Left cardiac atrium (tissue), 4 donors: ENCODE results near the gene AAK1. TPM values are rescaled to one million over a fixed set of nuclear protein-coding genes. Genes with fewer than 3 reads are reported as not detected.
"Not testable (repeated sequence)": the region's sequence is repeated elsewhere in the genome, so short reads cannot be mapped to it uniquely, and the experiment has no call there.

Source experiments
- ATAC-seq, 2 donors: fragments of 200-7000 bp; cut with Tn5 transposase; one replicate each; pipeline ENCODE4 v1.9.1; 2020; ENCODE audit warnings: mild to moderate bottlenecking in 2 of 2, moderate library complexity in 2 of 2
- DNase-seq: peaks from one replicate; pipeline ENCODE4 v3.0.0-alpha.2; 2020
- intact Hi-C, 2 donors: fragments of 100-400 bp; cut with DNase I; formaldehyde crosslinking; loops; one replicate each; pipeline versions ENCODE4 v1.14.1 to v1.15.1; 2022 to 2023
- total RNA-seq, 2 donors: library from RNA; stranded (reverse); fragmentation: NEBNext Ultra II Directional; extraction: Animal tissue kit (Norgen Biotek cat#: 25700); gene quantifications; one replicate each; pipeline ENCODE4 v1.2.1, GENCODE V29; 2021
- donor health status: DM: no; HTN: yes; CAD: no.
- donor health status: DM: no; HTN: yes; CAD: no; lungs with severe emphysema.
- donor health status: DM: yes; HTN: yes; CAD: no.
- donor health status: Dilated cardiomyopathy.

The AAK1 gene
- total RNA-seq, 2 donors from 2014 or later: 44.0 to 64.7 TPM

- intact Hi-C loops: no loop called here
- ATAC-seq (no peak), DNase-seq (no peak)
Measured at GRCh38 chr2:69583321-69583833, 60.2 kb downstream of the AAK1 start.

GRCh38 chr2:69582582-69583176, 60.9 kb downstream of the AAK1 start:
- DNase-seq (no peak), ATAC-seq (peak in 1 of 2 donors; percentile 45)
- intact Hi-C loops: no loop called here

- ATAC-seq: no peak
- intact Hi-C loops: no loop called here
- DNase-seq: no peak
Measured at GRCh38 chr2:69581774-69582581, 61.6 kb downstream of the AAK1 start.

GRCh38 chr2:69580486-69580885, 63.1 kb downstream of the AAK1 start:
- intact Hi-C loops: no loop called here
- DNase-seq: no peak
- no peak for ATAC-seq

- intact Hi-C loops: no loop called here
- ATAC-seq (no peak), DNase-seq (no peak)
Measured at GRCh38 chr2:69579536-69579935, 64.0 kb downstream of the AAK1 start.

GRCh38 chr2:69578198-69578540, 65.4 kb downstream of the AAK1 start:
- intact Hi-C loops: no loop called here
- DNase-seq (no peak), ATAC-seq (no peak)

- no peak for DNase-seq
- ATAC-seq: peak in 1 of 2 donors; percentile 28
- intact Hi-C loops: no loop called here
Measured at GRCh38 chr2:69577467-69578197, 65.9 kb downstream of the AAK1 start.

- intact Hi-C loops: no loop called here
- ATAC-seq: peak in 1 of 2 donors; percentile 18
Measured at GRCh38 chr2:69576880-69577279, 66.7 kb downstream of the AAK1 start.

GRCh38 chr2:69575926-69576325, 67.6 kb downstream of the AAK1 start:
- DNase-seq (no peak), ATAC-seq (no peak)
- intact Hi-C loops: no loop called here

More at GRCh38 chr2:69576880-69577279, 66.7 kb downstream of the AAK1 start:
- no peak for DNase-seq

GRCh38 chr2:69575371-69575770, 68.2 kb downstream of the AAK1 start:
- ATAC-seq, intact Hi-C loops, DNase-seq: not testable (repeated sequence)

- intact Hi-C loops: loop anchor here in 1 of 2 donors (5.0 kb wide), 1 partner anchor 70 kb away; the partner anchor contains the start of gene AAK1
- DNase-seq: no peak
Measured at GRCh38 chr2:69572641-69573040, 70.9 kb downstream of the AAK1 start.

GRCh38 chr2:69571189-69571588, 72.3 kb downstream of the AAK1 start:
- intact Hi-C loops: loop anchor here in 1 of 2 donors (5.0 kb wide), 1 partner anchor 71 kb away; the partner anchor contains the start of gene AAK1
- DNase-seq (no peak), ATAC-seq (no peak)

More at GRCh38 chr2:69572641-69573040, 70.9 kb downstream of the AAK1 start:
- peak in 1 of 2 donors; percentile 82 for ATAC-seq

- DNase-seq: no peak
- ATAC-seq: no peak
- intact Hi-C loops: loop anchor here in 1 of 2 donors (5.0 kb wide), 1 partner anchor 72 kb away; the partner anchor contains the start of gene AAK1
Measured at GRCh38 chr2:69570474-69570873, 73.1 kb downstream of the AAK1 start.

GRCh38 chr2:69567909-69568300, 75.6 kb downstream of the AAK1 start:
- intact Hi-C loops: loop anchor here in 1 of 2 donors (10.0 kb wide), 1 partner anchor 77 kb away; the partner anchor contains the start of gene AAK1
- ATAC-seq: no peak
- DNase-seq: no peak

GRCh38 chr2:69567157-69567908, 76.2 kb downstream of the AAK1 start:
- ATAC-seq (peak in 1 of 2 donors; percentile 49), DNase-seq (no peak)
- intact Hi-C loops: loop anchor here in 1 of 2 donors (10.0 kb wide), 1 partner anchor 77 kb away; the partner anchor contains the start of gene AAK1

- DNase-seq (no peak), ATAC-seq (no peak)
- intact Hi-C loops: loop anchor here in 1 of 2 donors (10.0 kb wide), 1 partner anchor 78 kb away; the partner anchor contains the start of gene AAK1
Measured at GRCh38 chr2:69566669-69567068, 76.9 kb downstream of the AAK1 start.

- intact Hi-C loops: loop anchor here in 1 of 2 donors (10.0 kb wide), 1 partner anchor 79 kb away; the partner anchor contains the start of gene AAK1
- DNase-seq (peak; percentile 54), ATAC-seq (peak; percentile 55 to 65)
Measured at GRCh38 chr2:69565431-69565839, 78.1 kb downstream of the AAK1 start.

GRCh38 chr2:69564604-69565003, 78.9 kb downstream of the AAK1 start:
- intact Hi-C loops: loop anchor here in 1 of 2 donors (10.0 kb wide), 1 partner anchor 80 kb away; the partner anchor contains the start of gene AAK1
- no peak for DNase-seq
- ATAC-seq: no peak
